Skeletal muscle tissue (tissue), 4 donors: ENCODE measurements around the gene ALDH18A1. TPM values are rescaled to one million over a fixed set of nuclear protein-coding genes. Genes with fewer than 3 reads are reported as not detected.
"Not testable (repeated sequence)": the region's sequence is repeated elsewhere in the genome, so short reads cannot be mapped to it uniquely, and the experiment has no call there.

Experiments
- H3K27ac ChIP-seq: one replicate; pipeline ENCODE4 v1.7.0; 2013; ENCODE audit warnings: mild to moderate bottlenecking, low read depth, low read length, inconsistent platforms
- H3K27me3 ChIP-seq, 3 donors: one replicate each; pipeline ENCODE4 v1.7.0; 2013; ENCODE audit warnings: low read length in 3 of 3; ENCODE audit not compliant: control insufficient read depth in 3 of 3, insufficient read depth in 3 of 3
- H3K36me3 ChIP-seq, 3 donors: one replicate each; pipeline ENCODE4 v1.7.0; 2013; ENCODE audit warnings: low read length in 3 of 3; ENCODE audit not compliant: control insufficient read depth in 3 of 3, insufficient read depth in 3 of 3
- H3K4me1 ChIP-seq, 3 donors: one replicate each; pipeline ENCODE4 v1.7.0; 2013; ENCODE audit warnings: low read length in 3 of 3, mild to moderate bottlenecking in 3 of 3; ENCODE audit not compliant: control insufficient read depth in 3 of 3, insufficient read depth in 3 of 3
- H3K4me3 ChIP-seq, 3 donors: one replicate each; pipeline ENCODE4 v1.7.0; 2013; ENCODE audit warnings: low read length in 3 of 3
- H3K9ac ChIP-seq, 3 donors: one replicate each; pipeline ENCODE4 v1.7.0; 2013; ENCODE audit warnings: low read length in 3 of 3, mild to moderate bottlenecking in 3 of 3, moderate library complexity in 2 of 3, low read depth in 1 of 3
- H3K9me3 ChIP-seq, 3 donors: one replicate each; pipeline ENCODE4 v1.7.0; 2013; ENCODE audit warnings: low read length in 3 of 3; ENCODE audit not compliant: control insufficient read depth in 3 of 3
- total RNA-seq: library from RNA; depleted of rRNA; stranded (reverse); fragments of >200 nt; gene quantifications from one replicate; pipeline ENCODE4 v1.2.3, GENCODE V29; 2014
- donor health status: Osteomylitis.

Gene ALDH18A1
- total RNA-seq, 1 donor from 2014 or later = 64.2 TPM

GRCh38 chr10:95626500-95626899 is 30.0 kb downstream of the ALDH18A1 start:
- Histone ChIP-seq H3K27me3 (no peaks in the 10 kb centered on the region), H3K36me3 (peaks cover 3 to 27% (median 26%) of the 10 kb centered on the region in 3 donors), H3K27ac (no peak overlapping the region), H3K9ac (no peak overlapping the region), H3K9me3 (no peaks in the 10 kb centered on the region), H3K4me1 (no peaks in the 10 kb centered on the region), H3K4me3 (no peak overlapping the region)

- peaks cover 16 to 27% (median 19%) of the 10 kb centered on the region in 3 donors for H3K36me3 ChIP-seq
Measured at GRCh38 chr10:95620415-95620814, 36.1 kb downstream of the ALDH18A1 start.

GRCh38 chr10:95618101-95618500 is 38.4 kb downstream of the ALDH18A1 start:
- no peak overlapping the region for H3K9ac ChIP-seq
- H3K9me3 ChIP-seq = no peaks in the 10 kb centered on the region
- peaks cover 23 to 43% (median 27%) of the 10 kb centered on the region in 3 donors for H3K36me3 ChIP-seq

More at GRCh38 chr10:95620415-95620814, 36.1 kb downstream of the ALDH18A1 start:
- not testable (repeated sequence) for H3K4me1 ChIP-seq, H3K9me3 ChIP-seq, H3K27ac ChIP-seq, H3K27me3 ChIP-seq, H3K9ac ChIP-seq, H3K4me3 ChIP-seq

GRCh38 chr10:95616446-95616845 is 40.1 kb downstream of the ALDH18A1 start:
- Histone ChIP-seq H3K36me3 (peaks cover 28 to 48% (median 28%) of the 10 kb centered on the region in 3 donors), H3K4me3 (no peak overlapping the region), H3K9me3 (no peaks in the 10 kb centered on the region), H3K27ac (no peak overlapping the region), H3K27me3 (no peaks in the 10 kb centered on the region), H3K4me1 (no peaks in the 10 kb centered on the region), H3K9ac (no peak overlapping the region)

More at GRCh38 chr10:95618101-95618500, 38.4 kb downstream of the ALDH18A1 start:
- H3K27me3 ChIP-seq = no peaks in the 10 kb centered on the region
- no peak overlapping the region for H3K4me3 ChIP-seq
- H3K27ac ChIP-seq = no peak overlapping the region
- H3K4me1 ChIP-seq = no peaks in the 10 kb centered on the region

GRCh38 chr10:95613330-95613729 is 43.2 kb downstream of the ALDH18A1 start:
- no peak overlapping the region for H3K4me3 ChIP-seq
- H3K27ac ChIP-seq = no peak overlapping the region
- H3K4me1 ChIP-seq = no peaks in the 10 kb centered on the region
- H3K9me3 ChIP-seq = no peaks in the 10 kb centered on the region
- no peaks in the 10 kb centered on the region for H3K27me3 ChIP-seq
- H3K9ac ChIP-seq = no peak overlapping the region
- peaks cover 44 to 64% (median 49%) of the 10 kb centered on the region in 3 donors for H3K36me3 ChIP-seq

GRCh38 chr10:95610727-95611126 is 45.8 kb downstream of the ALDH18A1 start:
- H3K9me3 ChIP-seq = no peaks in the 10 kb centered on the region
- H3K4me3 ChIP-seq = no peak overlapping the region
- H3K27ac ChIP-seq = no peak overlapping the region
- H3K27me3 ChIP-seq = no peaks in the 10 kb centered on the region
- H3K4me1 ChIP-seq = no peaks in the 10 kb centered on the region
- H3K36me3 ChIP-seq = peaks cover 32 to 50% (median 33%) of the 10 kb centered on the region in 3 donors
- H3K9ac ChIP-seq = no peak overlapping the region

- H3K36me3 ChIP-seq = peaks cover 24 to 26% (median 24%) of the 10 kb centered on the region in 3 donors
- H3K27me3 ChIP-seq = no peaks in the 10 kb centered on the region
- H3K27ac ChIP-seq = no peak overlapping the region
- no peak overlapping the region for H3K4me3 ChIP-seq
- peaks cover 0 to 5% (median 0%) of the 10 kb centered on the region in 3 donors for H3K4me1 ChIP-seq
- H3K9ac ChIP-seq = no peak overlapping the region
- no peaks in the 10 kb centered on the region for H3K9me3 ChIP-seq
Measured at GRCh38 chr10:95606922-95607321, 49.6 kb downstream of the ALDH18A1 start.

GRCh38 chr10:95605163-95605562 is 51.3 kb downstream of the ALDH18A1 start:
- H3K4me3 ChIP-seq = no peak overlapping the region
- peaks cover 5 to 14% (median 7%) of the 10 kb centered on the region in 3 donors for H3K4me1 ChIP-seq
- H3K9ac ChIP-seq = no peak overlapping the region
- peak overlapping the region; percentile 44 for H3K27ac ChIP-seq
- H3K9me3 ChIP-seq = no peaks in the 10 kb centered on the region
- no peaks in the 10 kb centered on the region for H3K27me3 ChIP-seq
- H3K36me3 ChIP-seq = peaks cover 10 to 14% (median 12%) of the 10 kb centered on the region in 3 donors

GRCh38 chr10:95604630-95605029 is 51.9 kb downstream of the ALDH18A1 start:
- H3K27ac ChIP-seq = no peak overlapping the region
- H3K4me1 ChIP-seq = peaks cover 7 to 17% (median 8%) of the 10 kb centered on the region in 3 donors
- no peaks in the 10 kb centered on the region for H3K27me3 ChIP-seq
- peaks cover 9 to 12% (median 9%) of the 10 kb centered on the region in 3 donors for H3K36me3 ChIP-seq
- no peak overlapping the region for H3K4me3 ChIP-seq
- H3K9me3 ChIP-seq = no peaks in the 10 kb centered on the region
- H3K9ac ChIP-seq = no peak overlapping the region

- no peaks in the 10 kb centered on the region for H3K27me3 ChIP-seq
- H3K36me3 ChIP-seq = peaks cover 0 to 4% (median 2%) of the 10 kb centered on the region in 3 donors
- H3K4me3 ChIP-seq = no peak overlapping the region
- H3K27ac ChIP-seq = no peak overlapping the region
- H3K4me1 ChIP-seq = peaks cover 7 to 17% (median 8%) of the 10 kb centered on the region in 3 donors
- no peaks in the 10 kb centered on the region for H3K9me3 ChIP-seq
- H3K9ac ChIP-seq = no peak overlapping the region
Measured at GRCh38 chr10:95602382-95602781, 54.1 kb downstream of the ALDH18A1 start.
